ENCODE results near the gene FHIT.
"Not testable (repeated sequence)": the region's sequence is repeated elsewhere in the genome, so short reads cannot be mapped to it uniquely, and the experiment has no call there.

Gene FHIT

DNA sequence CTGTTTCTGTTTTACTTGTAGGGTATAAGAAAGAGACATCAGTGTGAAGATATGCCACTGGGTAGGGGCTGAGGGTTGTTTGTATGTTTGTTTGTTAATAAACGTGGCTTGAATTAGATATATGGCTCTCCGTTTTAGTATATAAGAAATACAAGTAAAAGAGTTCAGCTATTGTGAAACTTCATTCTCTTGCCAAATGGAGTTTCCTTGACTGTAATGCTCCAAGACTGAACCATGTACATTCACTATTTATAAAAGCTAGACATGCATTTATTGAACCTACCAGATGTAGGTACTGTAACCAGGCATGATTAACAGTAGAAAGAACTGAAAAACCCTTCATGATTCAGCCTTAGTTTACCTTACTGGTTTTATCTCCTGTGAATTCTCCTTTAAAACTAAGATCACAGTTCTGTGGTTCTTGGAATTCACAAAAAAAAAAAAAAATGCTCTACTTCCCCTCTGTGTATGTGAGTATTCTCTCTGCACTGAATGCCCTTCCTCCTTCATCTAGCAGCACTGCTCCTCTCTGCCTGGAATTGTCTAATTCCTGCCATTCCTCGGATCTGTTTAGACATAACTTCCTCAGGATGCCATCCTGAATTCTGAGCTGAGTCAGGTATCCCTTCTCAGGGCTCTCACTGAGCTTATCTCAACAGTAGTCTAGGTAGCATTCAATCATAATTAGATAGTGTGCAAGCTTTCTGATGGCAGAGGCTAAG is 504.4 kb downstream of the FHIT start:
- DNase-seq: no peak

DNA sequence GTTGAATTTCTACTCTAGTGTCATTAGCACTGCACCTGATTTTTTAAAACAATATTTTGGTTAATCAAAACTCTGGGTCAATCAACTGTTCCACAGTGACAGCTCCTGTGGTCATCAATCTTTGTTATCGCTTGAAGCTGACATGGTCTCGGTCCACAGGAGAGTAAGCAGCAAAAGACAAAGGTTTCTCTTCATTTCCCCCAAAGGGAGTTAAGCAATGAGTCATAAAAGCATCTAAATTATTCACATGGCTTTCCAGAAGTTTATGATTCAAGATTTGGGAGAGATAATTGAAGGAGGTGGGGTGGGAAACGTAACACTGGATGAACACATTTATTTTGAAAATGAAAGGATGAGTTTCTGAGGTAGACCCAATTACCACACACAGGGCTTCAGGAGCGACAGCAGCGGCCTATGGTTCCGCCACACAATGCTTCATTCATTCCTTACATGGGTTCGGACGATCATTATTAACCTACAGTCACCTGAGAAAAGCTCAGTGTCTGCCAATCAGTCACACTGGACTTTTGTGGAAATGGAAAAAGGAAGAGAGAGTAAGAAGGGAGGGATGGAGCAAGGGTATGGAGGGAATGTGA is 505.1 kb downstream of the FHIT start:
- no peak for DNase-seq

DNA sequence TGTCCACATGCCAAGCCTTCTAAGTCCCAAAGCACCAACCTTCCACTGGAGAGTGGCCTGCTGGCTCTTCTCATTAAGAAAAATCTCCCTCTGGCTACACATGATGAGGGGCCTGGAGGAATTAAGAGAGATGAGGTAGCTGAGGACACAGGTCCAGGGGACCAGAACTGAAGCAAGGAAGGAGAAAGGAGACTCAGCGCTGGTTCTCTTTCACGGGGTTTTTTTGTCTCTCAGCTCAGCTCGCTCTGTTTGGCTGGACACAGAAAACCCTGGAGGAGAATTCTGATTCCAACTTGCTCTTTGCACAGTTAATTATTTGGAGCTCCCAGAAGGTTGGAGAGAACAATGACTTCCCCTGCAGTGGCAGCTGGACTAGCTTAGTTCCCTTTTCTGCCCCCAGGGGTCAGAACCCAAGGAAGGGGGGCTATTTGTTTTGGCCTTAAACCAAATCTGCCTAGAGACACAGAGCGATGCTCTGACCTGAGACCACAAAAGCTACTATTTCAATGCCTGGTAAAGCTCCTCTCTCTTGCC is 507.6 kb downstream of the FHIT start:
- no peak for DNase-seq

DNA sequence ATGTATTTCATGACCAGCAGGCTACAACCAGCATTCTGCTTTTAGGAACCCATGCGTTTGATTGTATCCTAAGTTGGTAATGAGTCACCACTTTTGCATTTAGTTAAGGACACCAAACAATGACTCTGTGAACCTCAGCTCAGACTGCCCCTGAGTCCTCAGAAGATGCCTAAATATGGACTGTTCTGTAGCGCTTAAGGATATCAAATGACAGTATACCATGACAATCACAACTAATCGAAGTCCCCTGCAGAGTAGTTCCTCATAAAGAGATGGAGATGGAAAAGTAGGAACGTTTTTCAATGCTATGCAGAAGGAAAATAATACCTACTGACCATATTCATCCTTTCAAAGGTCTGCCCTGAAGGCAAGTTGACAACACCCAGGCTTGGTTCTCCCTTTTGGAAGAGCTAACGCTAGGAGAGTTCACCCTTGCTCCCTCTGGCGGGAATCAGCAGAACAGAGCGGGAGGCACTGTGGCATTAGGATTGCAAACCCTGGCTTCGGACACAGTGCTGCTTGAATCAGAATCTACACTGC is 508.6 kb downstream of the FHIT start:
- no peak for DNase-seq

DNA sequence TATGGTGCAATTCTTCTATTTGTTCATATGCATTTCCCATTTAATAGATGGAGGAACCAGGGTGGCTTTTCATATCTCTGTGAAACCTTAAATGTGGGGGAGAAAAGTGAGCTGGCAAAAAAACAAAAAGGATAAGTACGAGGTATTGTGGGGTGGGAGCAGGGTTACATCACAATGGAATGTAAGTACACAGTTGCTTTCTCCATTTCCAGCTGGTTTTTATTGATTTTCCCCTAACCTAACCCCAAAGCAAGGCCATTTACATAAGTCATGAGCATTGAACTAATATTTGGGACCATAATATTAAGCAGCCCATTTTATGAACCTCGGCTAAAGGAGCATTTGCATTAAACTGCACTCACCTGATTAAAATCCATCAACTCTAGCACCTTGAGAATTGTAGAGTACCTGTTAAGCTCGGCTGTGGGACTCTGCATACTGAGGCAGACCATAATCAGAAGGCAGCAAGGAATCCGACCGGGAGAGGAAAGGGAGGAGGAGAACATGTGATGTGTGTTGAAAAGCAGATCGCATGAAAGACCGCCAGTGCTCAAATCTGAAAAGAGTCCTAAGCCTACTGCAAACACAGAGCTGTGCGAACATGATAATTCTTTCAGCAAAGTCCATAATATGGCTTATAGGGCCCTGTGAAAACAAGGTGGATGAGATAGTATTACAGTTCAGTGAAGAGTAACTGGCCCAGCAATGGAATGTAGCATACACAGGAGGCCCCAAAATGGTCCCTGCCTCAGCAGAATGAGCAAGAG is 513.4 kb downstream of the FHIT start:
- no peak for DNase-seq

DNA sequence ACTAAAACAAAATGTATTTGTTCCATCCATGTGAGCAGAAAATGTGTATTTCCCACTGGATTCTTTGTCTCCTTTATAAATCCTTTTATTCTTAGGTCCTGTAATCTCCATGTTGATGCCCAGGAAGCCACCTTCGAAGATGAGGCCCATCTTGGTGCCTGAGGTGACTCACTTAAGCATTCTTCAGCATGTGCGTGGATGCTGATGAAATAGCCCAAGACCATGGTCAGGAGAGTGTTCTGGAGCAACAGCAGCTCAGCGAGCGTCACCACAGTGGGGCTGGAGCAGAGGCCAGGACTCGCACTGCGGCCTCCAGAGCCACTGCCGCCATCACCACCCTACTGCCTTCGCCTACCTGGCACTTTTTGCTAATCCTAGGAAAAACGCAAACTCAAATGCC is 520.9 kb downstream of the FHIT start:
- no peak for DNase-seq

DNA sequence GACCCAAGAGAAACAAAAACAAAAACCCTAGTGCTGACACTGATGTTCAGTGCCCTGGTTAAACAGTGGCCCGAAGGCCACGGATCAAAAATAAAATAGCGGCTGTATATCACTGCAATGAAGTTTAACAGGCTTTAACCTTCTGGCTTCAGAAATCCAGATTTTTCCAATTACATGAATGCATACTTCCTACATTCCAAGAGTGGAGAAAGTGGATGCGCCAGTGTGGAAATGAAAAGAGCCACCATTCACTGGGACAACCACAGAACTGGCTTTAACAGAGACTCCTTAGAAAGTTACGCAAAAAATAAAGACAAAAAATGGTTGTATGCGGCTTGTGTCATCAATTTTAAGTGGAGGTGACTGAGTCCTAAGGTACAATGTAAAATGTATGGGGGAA is 522.2 kb downstream of the FHIT start:
- DNase-seq: no peak

DNA sequence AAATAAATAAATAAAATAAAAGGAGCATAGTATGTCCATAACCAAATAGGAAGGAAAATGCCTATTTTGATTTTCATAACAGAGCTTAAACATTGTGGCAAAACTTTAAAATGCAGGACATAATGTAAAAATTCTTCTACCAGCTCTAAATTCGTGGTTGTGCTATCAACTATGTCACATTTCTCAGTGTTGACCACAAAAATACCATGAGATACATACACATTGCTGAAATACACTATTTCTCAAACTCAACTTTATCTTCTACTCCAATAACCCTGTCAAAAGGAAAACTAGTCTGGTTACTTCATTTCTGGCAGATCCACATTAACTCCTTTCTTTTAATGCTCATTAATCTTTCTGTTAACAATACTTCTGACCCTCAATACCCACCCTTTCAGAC is 523.2 kb downstream of the FHIT start:
- DNase-seq: no peak

DNA sequence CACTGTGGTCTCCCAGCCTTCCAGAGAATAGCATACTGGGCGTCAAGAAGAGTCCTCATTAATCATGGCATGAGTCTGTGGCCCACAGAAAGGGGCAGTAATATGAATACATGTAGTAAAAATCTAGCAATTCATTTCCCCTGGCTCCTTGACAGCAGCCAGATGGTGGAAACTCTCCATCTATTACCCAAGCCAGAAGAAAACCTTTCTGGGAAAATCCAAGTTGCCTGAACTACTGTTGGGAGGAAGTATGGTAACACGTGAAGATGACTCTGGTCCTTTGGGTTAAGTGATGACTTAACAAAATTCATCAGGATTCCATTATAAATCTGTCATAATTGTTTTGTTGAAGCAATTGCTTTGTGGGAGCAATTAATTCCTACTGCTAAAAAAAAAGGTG is 530.5 kb downstream of the FHIT start:
- DNase-seq: no peak

DNA sequence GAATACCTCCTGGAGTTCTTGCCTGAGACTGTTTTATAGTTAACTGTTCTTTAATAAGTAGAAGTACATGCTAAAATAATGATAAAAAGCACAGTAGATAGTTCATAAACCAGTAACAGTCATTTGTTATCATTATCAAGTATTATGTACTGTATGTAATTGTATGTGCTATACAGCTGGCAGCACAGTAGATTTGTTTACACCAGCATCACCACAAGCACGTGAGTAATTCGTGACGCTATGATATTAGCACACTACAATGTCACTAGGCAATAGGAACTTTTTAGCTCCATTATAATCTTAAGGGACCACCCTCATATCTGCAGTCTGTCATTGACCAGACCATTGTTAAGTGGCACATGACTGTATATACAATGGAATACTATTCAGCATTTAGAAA is 534.7 kb downstream of the FHIT start:
- DNase-seq: no peak

DNA sequence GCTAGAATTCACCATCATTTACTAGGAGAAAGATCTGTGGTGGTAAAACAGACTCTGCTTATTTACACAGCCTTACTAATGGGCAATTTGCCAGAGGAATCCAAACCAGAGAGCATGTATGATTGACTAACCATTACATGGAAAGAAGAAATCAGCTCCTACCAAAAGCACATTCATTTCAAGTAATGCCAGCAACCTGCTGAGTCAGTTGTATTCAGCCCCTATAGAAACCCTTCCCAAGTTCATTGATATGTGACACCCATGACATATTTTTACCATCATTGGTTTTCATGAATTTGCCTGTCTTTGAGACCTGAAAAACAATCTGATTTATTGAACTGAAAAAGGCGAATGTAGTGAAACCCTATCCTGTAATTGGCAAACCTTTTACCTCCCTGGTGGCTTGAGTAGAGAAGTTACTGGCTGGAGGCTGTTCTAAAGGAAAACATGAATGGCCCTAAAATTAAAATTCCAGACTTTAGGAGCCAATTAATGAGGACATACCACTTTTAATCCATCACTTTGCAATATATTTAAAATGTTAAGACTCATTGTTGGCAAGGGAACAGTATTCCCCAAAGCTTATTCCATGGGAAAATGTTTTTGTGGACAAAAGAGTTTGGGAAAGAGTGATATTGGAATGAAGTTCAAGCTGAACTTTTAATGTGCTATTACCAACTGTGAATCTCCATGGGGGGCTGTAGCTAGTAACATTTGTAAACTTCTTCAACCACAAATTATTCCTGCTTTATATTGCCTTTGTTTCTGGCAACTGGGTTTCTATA is 542.9 kb downstream of the FHIT start:
- peak; percentile 43 for DNase-seq

DNA sequence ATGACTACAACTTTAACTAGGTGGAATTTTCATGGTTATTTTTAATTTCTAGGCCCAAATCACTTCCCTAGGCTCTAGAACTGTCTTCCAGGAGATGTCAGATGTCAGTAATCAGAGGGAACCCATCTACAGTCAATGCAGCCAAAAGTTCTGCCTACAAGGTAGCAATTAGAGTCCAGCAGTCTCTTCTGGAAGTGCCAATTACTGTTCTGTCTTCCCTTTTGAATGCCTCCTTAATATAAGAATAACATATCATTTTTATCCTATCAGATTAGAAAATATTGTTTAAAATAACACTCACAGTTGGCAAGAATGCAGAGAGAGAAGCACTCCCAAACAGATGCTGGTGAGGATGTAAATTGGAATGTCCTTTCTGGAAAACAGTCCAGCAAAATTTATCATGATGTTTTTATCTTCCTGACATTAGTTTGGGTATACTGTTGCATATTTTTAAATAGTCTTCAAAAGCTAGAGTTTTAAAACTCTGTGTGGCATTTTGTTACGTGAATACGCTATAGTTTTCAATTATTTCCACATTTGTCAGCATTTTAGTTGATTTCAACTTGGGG is 543.7 kb downstream of the FHIT start:
- no peak for DNase-seq

DNA sequence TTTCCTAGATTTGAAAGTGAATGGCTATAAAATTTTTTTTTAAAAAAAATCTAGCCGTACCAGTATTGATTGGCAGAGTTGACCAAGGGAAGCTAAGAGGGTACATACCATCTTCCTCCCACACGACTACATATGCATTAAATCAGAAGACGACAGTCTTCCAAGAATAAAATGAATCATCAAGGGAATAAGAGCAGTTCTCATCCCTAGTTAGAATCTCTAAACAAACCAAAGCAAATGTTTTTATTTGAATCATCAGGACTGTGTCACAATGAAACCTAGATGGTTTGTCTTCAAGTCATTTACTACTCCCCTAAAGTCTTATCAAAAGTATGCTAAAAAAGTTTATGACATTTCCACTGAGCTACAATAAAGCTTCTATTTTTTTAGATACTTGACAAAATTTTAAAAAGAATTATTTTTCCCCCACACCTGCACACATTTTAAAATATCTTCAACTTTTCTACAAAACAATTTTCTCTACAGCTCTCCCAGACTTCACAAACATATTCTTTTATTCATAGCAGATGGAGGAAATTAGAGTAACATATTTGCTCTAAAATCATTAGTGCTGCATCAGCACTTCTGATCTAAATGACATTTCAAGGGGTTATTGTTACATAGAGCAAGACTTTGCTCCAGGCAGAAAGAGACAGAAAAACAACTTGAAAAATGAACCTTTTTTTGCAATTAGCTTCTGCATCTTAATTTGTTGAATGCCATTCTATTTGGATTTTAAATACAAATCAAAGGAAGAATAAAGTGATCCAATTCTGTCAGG is 547.1 kb downstream of the FHIT start:
- no peak for DNase-seq

DNA sequence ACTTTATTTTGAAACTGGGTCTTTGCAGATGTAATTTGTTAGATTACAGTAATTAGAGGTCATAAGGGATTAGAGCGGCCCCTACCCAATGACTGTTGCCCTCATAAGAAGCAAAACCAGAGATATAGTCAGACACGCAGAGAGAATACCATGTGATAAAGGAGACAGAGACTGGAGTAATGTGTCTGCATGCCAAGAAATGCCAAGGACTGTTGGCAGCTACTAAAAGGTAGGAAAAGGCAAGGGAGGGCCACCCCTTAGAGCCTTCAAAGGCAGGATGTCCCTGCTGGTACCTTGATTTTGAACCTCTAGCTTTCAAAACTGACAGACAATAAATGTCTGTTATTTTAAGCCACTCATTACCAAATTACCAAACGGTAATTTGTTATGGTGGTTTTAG is 548.2 kb downstream of the FHIT start:
- DNase-seq: no peak

DNA sequence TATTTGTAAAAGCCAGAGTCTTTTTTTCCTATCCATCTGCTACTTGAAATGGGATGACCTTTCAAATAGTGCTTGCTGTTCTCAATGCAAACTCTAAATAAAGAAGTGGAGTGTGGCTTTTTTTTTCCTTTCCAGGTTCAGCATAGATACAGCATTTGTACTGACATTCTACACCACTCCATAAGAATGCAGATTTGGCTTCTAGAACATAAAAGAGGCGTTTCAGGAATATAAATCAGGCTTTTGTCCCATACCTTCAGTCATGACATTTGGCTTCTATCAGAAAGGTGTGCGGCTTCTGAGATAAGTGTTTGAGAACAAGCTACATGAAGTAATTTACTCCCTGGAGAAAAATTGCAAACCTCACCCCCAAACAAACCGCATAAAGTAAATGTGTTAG is 553.1 kb downstream of the FHIT start:
- no peak for DNase-seq

DNA sequence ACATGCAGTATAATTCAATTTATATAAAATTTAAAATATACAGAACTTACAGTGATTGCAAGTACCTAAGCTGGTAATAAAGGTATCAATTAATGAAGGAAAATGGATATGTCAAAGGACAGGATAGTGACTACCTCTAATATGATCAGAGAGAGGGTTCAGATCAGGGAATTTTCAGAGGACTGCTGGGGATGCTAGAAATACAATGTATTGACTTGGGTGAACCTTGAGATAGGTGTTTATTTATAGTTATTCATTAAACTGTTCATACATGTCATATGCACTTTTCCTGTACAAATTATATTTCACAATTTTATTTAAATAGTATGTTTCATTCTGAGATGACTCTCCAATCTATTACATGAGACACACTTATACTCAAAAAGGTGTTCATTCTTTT is 554.1 kb downstream of the FHIT start:
- DNase-seq: no peak

DNA sequence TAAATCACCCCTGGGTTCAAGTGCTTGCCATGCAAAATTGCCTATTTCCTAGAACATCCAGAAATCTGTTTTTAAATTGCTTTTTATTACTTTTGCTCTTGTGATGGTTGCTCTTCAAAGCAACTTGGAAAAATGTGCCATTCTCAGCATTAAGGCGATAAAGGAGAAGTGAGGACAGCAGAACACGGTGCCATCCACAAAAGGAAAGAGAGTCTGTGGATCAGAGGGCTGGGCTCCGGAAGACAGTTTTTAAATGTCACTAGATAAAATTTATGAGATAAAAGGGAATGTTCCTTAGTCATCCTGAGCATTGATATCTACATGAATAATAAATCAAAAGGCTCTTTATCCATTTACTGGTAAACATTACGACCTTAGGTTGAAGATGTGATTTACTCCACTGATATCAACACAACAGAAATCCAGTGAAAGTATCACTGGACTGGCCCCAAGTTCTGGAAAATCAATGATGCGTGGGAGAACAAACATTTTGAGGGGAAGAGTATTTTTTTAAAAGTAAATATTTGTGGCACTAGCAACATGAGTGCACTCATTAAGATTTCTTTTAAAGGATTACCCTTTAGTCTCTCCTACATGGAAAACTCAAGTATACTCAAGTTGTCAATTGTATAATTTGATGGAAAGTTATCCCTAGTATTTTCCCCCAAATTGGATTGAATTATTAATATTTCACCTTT is 554.7 kb downstream of the FHIT start:
- DNase-seq: no peak

DNA sequence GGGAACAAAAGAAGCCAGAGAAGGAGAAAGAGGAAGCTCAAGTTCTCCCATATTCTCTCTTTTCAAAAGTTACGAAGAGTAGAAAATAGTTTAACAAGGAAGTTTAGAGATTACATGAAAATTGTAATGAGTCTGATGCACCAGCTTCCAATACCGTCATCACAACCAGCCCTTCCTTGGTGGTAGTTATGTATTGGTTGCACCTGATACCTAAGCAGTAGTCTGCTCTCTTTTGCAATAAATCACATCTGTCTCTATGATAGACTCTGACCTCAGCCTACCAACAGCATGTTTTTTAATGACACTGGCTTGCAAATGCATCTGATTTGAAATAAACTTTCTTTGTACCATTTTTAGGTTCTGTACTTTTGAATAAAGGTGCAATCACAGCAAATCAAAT is 575.8 kb downstream of the FHIT start:
- DNase-seq: no peak

DNA sequence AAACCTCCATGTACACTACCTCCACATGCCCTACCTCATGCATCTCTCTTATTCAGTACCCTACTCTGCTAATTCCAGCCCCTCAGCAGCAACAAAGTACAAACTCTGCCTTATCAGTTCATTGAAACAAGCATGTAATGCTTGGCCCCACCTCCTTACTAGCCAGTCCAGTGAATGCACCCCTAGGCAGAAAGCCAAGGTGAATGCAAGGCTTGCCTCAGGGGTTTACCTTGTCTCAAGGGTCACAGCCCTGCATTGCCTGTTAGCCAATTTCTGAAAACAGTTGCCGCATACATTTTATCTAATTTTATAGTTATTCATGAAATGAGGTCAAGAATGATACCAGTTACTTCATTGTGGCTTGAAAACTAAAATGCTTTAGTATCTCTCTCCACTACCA is 576.4 kb downstream of the FHIT start:
- DNase-seq: no peak

DNA sequence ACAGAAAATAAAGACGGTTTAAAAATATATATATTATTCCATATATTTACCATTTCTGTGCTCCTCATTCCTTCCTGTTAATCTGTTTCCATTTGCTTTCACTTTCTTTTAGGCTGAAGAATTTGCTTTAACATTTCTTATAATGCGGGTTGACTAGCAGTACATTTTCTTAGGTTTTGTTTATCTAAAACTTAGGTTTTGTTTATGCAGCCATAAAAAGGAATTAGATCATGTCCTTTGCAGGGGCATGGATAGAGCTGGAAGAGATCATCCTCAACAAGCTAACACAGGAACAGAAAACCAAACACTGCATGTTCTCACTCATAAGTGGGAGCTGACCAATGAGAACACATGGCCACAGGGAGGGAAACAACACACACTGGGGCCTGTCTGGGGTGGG is 578.1 kb downstream of the FHIT start:
- no peak for DNase-seq

DNA sequence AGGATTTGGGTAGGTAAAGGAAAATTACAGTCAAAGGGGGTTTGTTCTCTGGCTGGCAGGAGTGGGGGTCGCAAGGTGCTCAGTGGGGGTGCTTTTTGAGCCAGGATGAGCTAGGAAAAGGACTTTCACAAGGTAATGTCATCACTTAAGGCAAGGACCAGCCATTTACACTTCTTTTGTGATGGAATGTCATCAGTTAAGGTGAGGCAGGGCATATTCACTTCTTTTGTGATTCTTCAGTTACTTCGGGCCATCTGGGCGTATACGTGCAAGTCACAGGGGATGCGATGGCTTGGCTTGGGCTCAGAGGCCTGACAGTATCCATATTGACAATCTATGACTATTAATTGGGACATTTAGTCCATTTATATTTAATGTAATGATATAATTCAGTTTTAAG is 578.9 kb downstream of the FHIT start:
- not testable (repeated sequence) for DNase-seq

All from NCI-H1048 (cell line).